Tibial nerve (tissue), 4 donors: Measurements from ENCODE around the gene GPANK1. TPM values are rescaled to one million over a fixed set of nuclear protein-coding genes. Genes with fewer than 3 reads are reported as not detected.

Experiments
- DNase-seq, 2 donors: peaks; one replicate each; pipeline ENCODE4 v3.0.0-alpha.2; 2019; ENCODE audit warnings: low spot score in 2 of 2
- H3K27ac ChIP-seq, 4 donors: fragments of 200-600 bp; sonication (generic) in 3 of 4; one replicate each; pipeline ENCODE4 v1.5.1; 2017 to 2019; ENCODE audit warnings: mild to moderate bottlenecking in 1 of 4
- H3K27me3 ChIP-seq, 2 donors: fragments of 200-600 bp; sonication (generic) in 1 of 2; one replicate each; pipeline versions ENCODE4 v1.5.1 to v1.6.0; 2017 to 2019
- H3K36me3 ChIP-seq, 3 donors: fragments of 200-600 bp; sonication (generic); one replicate each; pipeline ENCODE4 v1.5.1; 2018 to 2019
- H3K4me1 ChIP-seq, 4 donors: fragments of 200-600 bp; sonication (generic) in 3 of 4; one replicate each; pipeline ENCODE4 v1.5.1; 2017 to 2019
- H3K4me3 ChIP-seq, 4 donors: fragments of 200-600 bp; sonication (generic) in 3 of 4; one replicate each; pipeline ENCODE4 v1.5.1; 2017 to 2019; ENCODE audit warnings: mild to moderate bottlenecking in 1 of 4, moderate library complexity in 1 of 4
- H3K9me3 ChIP-seq, 4 donors: fragments of 200-600 bp; sonication (generic) in 3 of 4; one replicate each; pipeline ENCODE4 v1.5.1; 2017 to 2019
- EP300 ChIP-seq, 2 donors: sonication (generic); formaldehyde crosslinking; IDR thresholded peaks; one replicate each; pipeline ENCODE4 v1.6.1; 2017; ENCODE audit warnings: antibody characterized with exemption in 2 of 2, mild to moderate bottlenecking in 1 of 2
- POLR2A ChIP-seq, 2 donors: fragments of 450-650 bp; IDR thresholded peaks; one replicate each; pipeline ENCODE4 v1.6.1; 2017; ENCODE audit warnings: antibody characterized with exemption in 2 of 2, mild to moderate bottlenecking in 2 of 2, moderate library complexity in 2 of 2
- WGBS, 2 donors: methylation state at CpG; one replicate each; pipeline ENCODE4 v1.1.5; 2018; 5-methylcytosine and 5-hydroxymethylcytosine counted together
- total RNA-seq, 4 donors: library from RNA; depleted of rRNA; stranded (reverse); fragments of >200 nt; gene quantifications; one replicate each; pipeline ENCODE4 v1.1.0, GENCODE V29; 2016
- TF ChIP-seq, protein P1 (sequence below), 5 experiments: fragments of 200-600 bp in 3 of 5; fragments of 450-650 bp in 2 of 5; sonication (generic) in 3 of 5; IDR thresholded peaks; one replicate each; pipeline ENCODE4 v1.5.1; 2016 to 2019; ENCODE audit warnings: antibody characterized with exemption in 5 of 5, mild to moderate bottlenecking in 3 of 5, moderate library complexity in 2 of 5

Gene GPANK1
- total RNA-seq, 4 donors from 2014 or later, result 18.8 to 30.0 (median 26.5) TPM

DNA sequence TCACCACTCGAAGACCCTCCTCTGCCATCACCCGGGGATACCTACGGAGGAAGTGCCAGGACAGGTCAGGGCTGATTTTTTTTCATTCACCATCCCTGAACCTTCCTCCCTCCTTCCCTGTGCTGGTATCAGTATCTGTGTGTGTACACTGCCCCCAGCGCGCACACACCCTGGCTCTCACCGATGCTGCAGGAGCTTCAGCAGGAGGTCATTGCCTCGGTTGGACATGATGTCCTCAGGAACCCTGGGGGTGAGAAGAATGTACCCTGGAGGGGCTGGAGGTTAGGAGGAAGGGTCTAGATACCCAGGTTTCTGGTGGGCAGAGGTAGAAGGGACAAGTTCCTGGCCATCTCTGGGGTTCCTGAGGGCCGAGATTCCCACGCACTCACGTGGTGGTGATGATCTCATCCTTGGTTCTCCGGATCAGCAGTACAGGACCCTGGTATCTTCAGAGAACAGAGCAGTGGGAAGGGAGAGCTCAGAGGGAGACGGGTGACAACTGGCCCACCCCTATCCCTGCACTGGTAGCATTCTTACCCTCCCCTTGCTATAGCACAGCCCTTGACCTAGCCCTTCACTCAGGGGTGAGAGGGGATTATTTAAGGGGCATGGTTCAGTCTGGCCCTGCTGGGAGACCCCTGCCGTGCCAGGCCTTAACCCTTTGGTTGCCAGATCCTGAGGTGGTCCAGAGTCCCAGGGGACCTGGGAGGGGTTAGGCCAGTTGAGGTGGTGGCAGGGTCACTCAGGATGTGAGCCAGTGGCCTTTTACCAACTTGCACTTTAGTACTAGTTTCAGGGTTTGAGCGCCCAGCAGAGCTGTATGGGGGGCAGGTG is 23.3 kb upstream of the GPANK1 start:
- Histone ChIP-seq H3K4me3 (no peak overlapping the region), H3K9me3 (no peaks in the 10 kb centered on the region), H3K27me3 (no peaks in the 10 kb centered on the region), H3K36me3 (peaks cover 4 to 77% (median 5%) of the 10 kb centered on the region in 3 donors), H3K27ac (no peak overlapping the region), H3K4me1 (peaks cover 0 to 7% (median 3%) of the 10 kb centered on the region in 4 donors)
- DNase-seq, result no peak
- WGBS, 2 donors, result 74 to 76% methylated on average over 13 to 14 of the region's 14 CpGs
- TF ChIP-seq, protein P1, sequence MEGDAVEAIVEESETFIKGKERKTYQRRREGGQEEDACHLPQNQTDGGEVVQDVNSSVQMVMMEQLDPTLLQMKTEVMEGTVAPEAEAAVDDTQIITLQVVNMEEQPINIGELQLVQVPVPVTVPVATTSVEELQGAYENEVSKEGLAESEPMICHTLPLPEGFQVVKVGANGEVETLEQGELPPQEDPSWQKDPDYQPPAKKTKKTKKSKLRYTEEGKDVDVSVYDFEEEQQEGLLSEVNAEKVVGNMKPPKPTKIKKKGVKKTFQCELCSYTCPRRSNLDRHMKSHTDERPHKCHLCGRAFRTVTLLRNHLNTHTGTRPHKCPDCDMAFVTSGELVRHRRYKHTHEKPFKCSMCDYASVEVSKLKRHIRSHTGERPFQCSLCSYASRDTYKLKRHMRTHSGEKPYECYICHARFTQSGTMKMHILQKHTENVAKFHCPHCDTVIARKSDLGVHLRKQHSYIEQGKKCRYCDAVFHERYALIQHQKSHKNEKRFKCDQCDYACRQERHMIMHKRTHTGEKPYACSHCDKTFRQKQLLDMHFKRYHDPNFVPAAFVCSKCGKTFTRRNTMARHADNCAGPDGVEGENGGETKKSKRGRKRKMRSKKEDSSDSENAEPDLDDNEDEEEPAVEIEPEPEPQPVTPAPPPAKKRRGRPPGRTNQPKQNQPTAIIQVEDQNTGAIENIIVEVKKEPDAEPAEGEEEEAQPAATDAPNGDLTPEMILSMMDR (IDR thresholded peaks at IDR 0.05), result no peak
- TF ChIP-seq POLR2A (IDR thresholded peaks at IDR 0.05) (no peak), EP300 (IDR thresholded peaks at IDR 0.05) (no peak)

DNA sequence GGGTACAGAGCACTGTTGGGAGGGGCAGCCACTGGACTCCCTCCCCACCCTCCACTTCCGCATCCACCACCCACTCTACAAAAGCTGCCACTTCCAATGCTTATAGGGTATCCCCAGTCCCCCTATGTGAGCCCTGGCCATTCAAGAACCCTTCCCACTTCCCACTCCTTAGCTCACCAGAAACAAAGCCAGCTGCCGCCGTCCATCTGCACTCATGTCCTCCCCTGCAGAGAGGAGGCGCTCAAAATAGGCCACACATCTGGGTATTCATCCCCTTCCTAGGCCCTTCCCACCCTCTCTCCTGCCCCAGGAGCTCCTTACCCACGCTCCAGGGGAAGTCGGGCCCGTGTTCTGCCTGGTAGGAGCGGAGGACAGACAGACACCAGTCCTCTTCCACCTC is 22.5 kb upstream of the GPANK1 start:
- H3K27me3 ChIP-seq, result no peaks in the 10 kb centered on the region
- no peak for DNase-seq
- H3K9me3 ChIP-seq, result no peaks in the 10 kb centered on the region
- 77 to 81% methylated on average over 8 of the region's 8 CpGs for WGBS, 2 donors
- H3K36me3 ChIP-seq, result peaks cover 4 to 70% (median 5%) of the 10 kb centered on the region in 3 donors
- H3K4me1 ChIP-seq, result peaks cover 0 to 15% (median 3%) of the 10 kb centered on the region in 4 donors
- no peak overlapping the region for H3K27ac ChIP-seq
- TF ChIP-seq EP300 (IDR thresholded peaks at IDR 0.05), result no peak
- TF ChIP-seq POLR2A (IDR thresholded peaks at IDR 0.05), result no peak
- TF ChIP-seq, protein P1 (IDR thresholded peaks at IDR 0.05), result no peak
- no peak overlapping the region for H3K4me3 ChIP-seq

DNA sequence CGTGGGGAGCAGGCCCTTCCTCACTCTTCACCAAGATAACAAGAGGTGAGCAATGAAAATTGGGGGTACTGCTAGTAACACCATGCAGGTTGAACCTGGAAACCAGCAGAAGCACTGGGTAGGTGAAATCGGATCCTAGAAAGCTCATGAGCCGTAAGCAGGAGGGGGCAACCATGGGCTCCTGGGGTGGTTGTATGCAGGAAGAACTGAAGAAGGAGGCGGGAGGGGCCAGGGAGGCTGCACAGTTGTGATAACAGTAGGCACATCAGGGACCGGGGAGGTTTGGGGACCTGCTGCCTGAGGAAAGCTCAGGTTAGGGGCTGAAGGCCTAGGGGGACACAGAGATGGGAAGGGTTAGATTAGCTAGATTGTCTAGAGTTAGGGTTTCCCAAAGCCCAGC is 21.7 kb upstream of the GPANK1 start:
- Histone ChIP-seq H3K36me3 (peaks cover 1 to 61% (median 4%) of the 10 kb centered on the region in 3 donors), H3K27ac (no peak overlapping the region)
- WGBS, 2 donors, result 70 to 89% methylated on average over 5 of the region's 5 CpGs

DNA sequence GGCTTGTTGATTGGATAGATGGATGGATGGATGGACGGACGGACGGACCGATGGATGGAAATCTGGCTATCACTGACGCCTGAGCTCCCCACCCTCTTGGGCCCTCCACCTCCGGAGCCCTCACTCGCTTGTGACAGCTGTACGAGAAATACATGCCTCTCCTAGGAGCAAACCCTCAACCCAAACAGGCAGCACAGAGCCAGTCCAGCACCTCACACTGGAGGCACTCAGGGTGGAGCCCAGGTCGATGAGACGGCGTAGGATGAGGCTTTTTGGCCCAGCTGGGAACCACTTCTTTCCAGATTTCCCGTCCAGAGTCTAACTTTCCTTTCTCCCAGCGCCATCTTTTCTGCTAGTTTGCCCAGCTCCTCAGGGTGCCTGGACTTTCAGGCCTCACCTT is 18.8 kb upstream of the GPANK1 start:
- Histone ChIP-seq H3K36me3 (peaks cover 0 to 33% (median 4%) of the 10 kb centered on the region in 3 donors), H3K4me3 (peak overlapping the region in 2 of 4 donors; percentile 26 to 46), H3K27me3 (no peaks in the 10 kb centered on the region), H3K27ac (peak overlapping the region in 3 of 4 donors; percentile 30 to 77 (median 72)), H3K9me3 (no peaks in the 10 kb centered on the region), H3K4me1 (peaks cover 0 to 35% (median 4%) of the 10 kb centered on the region in 4 donors)
- DNase-seq, result no peak
- WGBS, 2 donors, result 61 to 71% methylated on average over 13 of the region's 13 CpGs
- no peak for TF ChIP-seq POLR2A (IDR thresholded peaks at IDR 0.05)
- TF ChIP-seq EP300 (IDR thresholded peaks at IDR 0.05), result no peak
- TF ChIP-seq, protein P1 (IDR thresholded peaks at IDR 0.05), result no peak

More for the DNA sequence above, 21.7 kb upstream of the GPANK1 start:
- DNase-seq, result no peak
- no peaks in the 10 kb centered on the region for H3K27me3 ChIP-seq
- TF ChIP-seq, protein P1 (IDR thresholded peaks at IDR 0.05), result no peak
- TF ChIP-seq POLR2A (IDR thresholded peaks at IDR 0.05) (no peak), EP300 (IDR thresholded peaks at IDR 0.05) (no peak)
- H3K9me3 ChIP-seq, result no peaks in the 10 kb centered on the region
- peaks cover 0 to 21% (median 3%) of the 10 kb centered on the region in 4 donors for H3K4me1 ChIP-seq
- no peak overlapping the region for H3K4me3 ChIP-seq

DNA sequence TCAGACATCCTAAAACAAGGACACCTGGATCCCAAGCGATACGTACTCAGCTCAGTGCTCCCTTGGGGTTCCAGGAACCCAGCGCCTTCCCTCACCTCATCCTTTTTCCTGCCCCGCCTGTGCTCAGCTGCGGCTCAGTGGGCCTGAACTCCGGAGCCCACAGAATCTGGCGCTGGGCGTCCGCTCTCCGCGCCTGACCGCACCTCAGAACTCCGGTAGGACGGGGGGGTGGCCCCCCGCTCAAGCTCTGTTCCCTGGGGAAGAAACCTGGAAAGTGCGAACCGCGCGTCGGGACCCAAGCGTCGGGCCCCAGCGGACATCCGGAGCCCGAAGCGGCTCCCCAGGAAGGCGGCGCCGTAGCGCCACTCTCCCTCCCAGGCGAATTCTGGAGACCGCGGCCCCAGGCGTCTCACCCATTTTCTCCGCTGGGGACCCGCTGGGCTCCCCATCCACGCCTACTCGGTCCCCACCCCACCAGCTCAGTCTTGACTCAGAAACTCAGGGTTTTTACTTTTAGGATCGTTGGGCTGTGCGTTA is 16.4 kb upstream of the GPANK1 start:
- Histone ChIP-seq H3K27me3 (no peaks in the 10 kb centered on the region), H3K27ac (peak overlapping the region; percentile 51 to 84 (median 69)), H3K9me3 (no peaks in the 10 kb centered on the region), H3K4me3 (peak overlapping the region; percentile 36 to 60 (median 44)), H3K36me3 (peaks cover 0 to 9% (median 0%) of the 10 kb centered on the region in 3 donors), H3K4me1 (peaks cover 0 to 35% (median 4%) of the 10 kb centered on the region in 4 donors)
- peak in 1 of 2 donors; percentile 20 for TF ChIP-seq POLR2A (IDR thresholded peaks at IDR 0.05)
- TF ChIP-seq EP300 (IDR thresholded peaks at IDR 0.05), result no peak
- TF ChIP-seq, protein P1 (IDR thresholded peaks at IDR 0.05), result peak in 2 of 5 experiments; percentile 13 to 36
- DNase-seq, result no peak
- WGBS, 2 donors, result 0 to 2% methylated on average over 27 to 39 of the region's 40 CpGs
